HepG2 (cell line): Measurements from ENCODE around the gene SLC5A10. TPM values are rescaled to one million over a fixed set of nuclear protein-coding genes. Genes with fewer than 3 reads are reported as not detected.

Experiments used
- ATAC-seq: fragments of 200-7000 bp; cut with Tn5 transposase; 3 replicates; pipeline ENCODE4 v1.9.1; 2020; ENCODE audit warnings: mild to moderate bottlenecking, moderate library complexity
- BruUV-seq: library from RNA; stranded (reverse); fragments of 400-500 nt; replicated peaks from 2 replicates; lab custom pipeline; 2021; lab: Mats Ljungman, UMichigan
- CTCF ChIA-PET: fragments of 300-600 bp; formaldehyde crosslinking; extraction: SDS; loops from one replicate; lab custom pipeline; 2021; ENCODE audit warnings: low total read pairs, inconsistent platforms, low intra/inter-chr PET ratio; lab: Yijun Ruan, JAX
- POLR2A ChIA-PET: fragments of 350-600 bp; sonication (Branson Sonifier 250); formaldehyde crosslinking; loops from one replicate; lab custom pipeline; 2020; ENCODE audit warnings: antibody characterized with exemption, inconsistent platforms; lab: Yijun Ruan, JAX
- DNase-seq: peaks from one replicate; pipeline ENCODE4 v3.0.0-alpha.2; 2015; ENCODE audit warnings: low spot score
- FAIRE-seq: peaks from 3 replicates; lab custom pipeline; 2011; peaks lifted over from hg19 to GRCh38; lab: Jason Lieb, UNC
- H2AFZ ChIP-seq: one replicate; pipeline ENCODE4 v1.6.1; 2011; ENCODE audit warnings: low read length, inconsistent platforms
- H3K27ac ChIP-seq: fragments of 300-600 bp; 3 replicates; pipeline ENCODE4 v1.8.0; 2011; ENCODE audit warnings: mixed run types, mild to moderate bottlenecking, mixed read lengths, low read length, inconsistent platforms; ENCODE audit not compliant: insufficient read depth; ENCODE audit errors: extremely low read length
- H3K27me3 ChIP-seq, 2 experiments: fragments of 200-600 bp in 1 of 2; 2 replicates in 1 of 2; 3 replicates in 1 of 2; pipeline versions ENCODE4 v1.6.0 to v1.8.0; 2011; ENCODE audit warnings: low read length in 2 of 2, mild to moderate bottlenecking in 2 of 2, moderate library complexity in 2 of 2, inconsistent platforms in 1 of 2; ENCODE audit not compliant: insufficient read depth in 2 of 2, control insufficient read depth in 1 of 2
- H3K36me3 ChIP-seq, 2 experiments: fragments of 200-600 bp in 1 of 2; replicated peaks in 1 of 2; 2 replicates in 1 of 2; 3 replicates in 1 of 2; pipeline versions ENCODE4 v1.5.1 to v1.8.0; 2011; ENCODE audit warnings: low read length in 2 of 2, inconsistent platforms in 1 of 2; ENCODE audit not compliant: insufficient read depth in 2 of 2, control insufficient read depth in 1 of 2
- H3K4me1 ChIP-seq: 2 replicates; pipeline ENCODE4 v1.5.1; 2012; ENCODE audit warnings: low read length, inconsistent platforms; ENCODE audit not compliant: insufficient read depth
- H3K4me2 ChIP-seq: 2 replicates; pipeline ENCODE4 v1.6.0; 2011; ENCODE audit warnings: low read depth, low read length, inconsistent platforms
- H3K4me3 ChIP-seq, 3 experiments: fragments of 200-600 bp in 1 of 3; sonication (generic), shearing (Covaris generic) in 1 of 3; replicated peaks in 1 of 3; 2 replicates each; pipeline ENCODE4 v1.5.1; 2011 to 2016; ENCODE audit warnings: low read length in 3 of 3, inconsistent platforms in 2 of 3, low read depth in 2 of 3, mild to moderate bottlenecking in 2 of 3, control low read depth in 1 of 3, mixed read lengths in 1 of 3; ENCODE audit not compliant: insufficient read depth in 1 of 3
- H3K79me2 ChIP-seq: one replicate; pipeline ENCODE4 v1.6.1; 2011; ENCODE audit warnings: low read length, inconsistent platforms; ENCODE audit not compliant: insufficient read depth
- H3K9ac ChIP-seq: 2 replicates; pipeline ENCODE4 v1.6.0; 2011; ENCODE audit warnings: mild to moderate bottlenecking, low read depth, low read length, inconsistent platforms; ENCODE audit not compliant: insufficient read depth
- H3K9me3 ChIP-seq: 2 replicates; pipeline ENCODE4 v1.5.1; 2012; ENCODE audit warnings: mild to moderate bottlenecking, low read length
- H4K20me1 ChIP-seq: 2 replicates; pipeline ENCODE4 v1.6.0; 2011; ENCODE audit warnings: inconsistent platforms, mild to moderate bottlenecking, low read length, moderate library complexity; ENCODE audit not compliant: insufficient read depth
- AGO2 ChIP-seq: fragments of 200-400 bp; formaldehyde crosslinking; optimal IDR thresholded peaks from 2 replicates; pipeline ENCODE3; 2017; ENCODE audit warnings: mild to moderate bottlenecking, low read depth, low read length, moderate library complexity
- MIER2 ChIP-seq: IDR thresholded peaks from 2 replicates; pipeline ENCODE4 v1.6.1; 2016; ENCODE audit warnings: missing biosample characterization, missing genetic modification reagents
- NCOR1 ChIP-seq: fragments of 200-600 bp; sonication (generic); IDR thresholded peaks from 2 replicates; pipeline ENCODE4 v1.7.0; 2017; ENCODE audit warnings: antibody characterized with exemption, low read length, borderline replicate concordance
- SALL1 ChIP-seq: sonication (generic); formaldehyde crosslinking; IDR thresholded peaks from 2 replicates; pipeline ENCODE4 v1.8.0; 2022; ENCODE audit warnings: mild to moderate bottlenecking, missing genetic modification reagents
- YEATS2 ChIP-seq: sonication (generic); formaldehyde crosslinking; IDR thresholded peaks from 2 replicates; pipeline ENCODE4 v1.4.0; 2020; ENCODE audit warnings: missing genetic modification reagents, borderline replicate concordance
- ZNF768 ChIP-seq: sonication (generic); formaldehyde crosslinking; IDR thresholded peaks from 2 replicates; pipeline ENCODE4 v1.4.0; 2020; ENCODE audit warnings: missing genetic modification reagents
- WGBS: methylation state at CpG from one replicate; pipeline ENCODE4 v1.1.6; 2017; ENCODE audit warnings: low lambda C conversion rate; 5-methylcytosine and 5-hydroxymethylcytosine counted together
- in situ Hi-C: cut with HindIII; loops from 2 replicates; pipeline ENCODE4 v1.10.0; 2017; ENCODE audit warnings: low pct_unique_long_range_greater_than_20kb; ENCODE audit not compliant: extremely low pct_ligation_motif_present
- intact Hi-C: fragments of 100-400 bp; cut with micrococcal nuclease; formaldehyde crosslinking; loops from one replicate; pipeline ENCODE4 v1.10.0; 2022; ENCODE audit not compliant: unreplicated experiment
- polyA plus RNA-seq, 8 experiments: library from polyadenylated mRNA; depleted of rRNA in 3 of 8; stranded (reverse) in 7 of 8; unstranded in 1 of 8; fragments of >200 nt; fragmentation: Illumina TruSeq in 4 of 8; extraction: Trizol in 4 of 8; gene quantifications; 2 replicates each; pipeline versions ENCODE4 v1.2.1 to v1.2.3, GENCODE V29; 2011 to 2016; ENCODE audit warnings: low read depth in 4 of 8, missing spikeins in 1 of 8, mixed read lengths in 1 of 8; ENCODE audit not compliant: insufficient read depth in 1 of 8
- total RNA-seq, 5 experiments: library from RNA; depleted of rRNA; stranded (reverse); fragments of >200 nt; fragmentation: Illumina TruSeq; extraction: Trizol; gene quantifications; 2 replicates each; pipeline ENCODE4 v1.2.3, GENCODE V29; 2016; ENCODE audit warnings: low read depth in 1 of 5

SLC5A10 gene
- total and polyA plus RNA-seq, 2 of the 13 experiments (the other 11 are each of a cell fraction or from before 2014, with no cell fraction given), result 0.05 TPM; not detected in 1

- no peak overlapping the region for H3K4me2 ChIP-seq
- no peak for DNase-seq
- no peak overlapping the region for H3K4me3 ChIP-seq
- no peak for FAIRE-seq
- ATAC-seq, result no peak
- H3K4me1 ChIP-seq, result peaks cover 53% of the 10 kb centered on the region
- no TSS peak for BruUV-seq
- intact Hi-C loops, result no loop called here
- in situ Hi-C loops, result no loop called here
- no peaks in the 10 kb centered on the region for H3K9me3 ChIP-seq
- H3K9ac ChIP-seq, result no peak overlapping the region
- no peaks in the 10 kb centered on the region for H3K79me2 ChIP-seq
- POLR2A ChIA-PET, result no interaction called here
- peaks cover 16 to 57% of the 10 kb centered on the region in 2 experiments for H3K36me3 ChIP-seq
- WGBS, result 95% methylated on average over 15 of the region's 21 CpGs
- TF ChIP-seq NCOR1, result no peak
- TF ChIP-seq AGO2, result peak; percentile 17
- no peak overlapping the region for H2AFZ ChIP-seq
- H4K20me1 ChIP-seq, result no peaks in the 10 kb centered on the region
- H3K27ac ChIP-seq, result no peak overlapping the region
- H3K27me3 ChIP-seq, result no peaks in the 10 kb centered on the region
- CTCF ChIA-PET, result no interaction called here
Measured at GRCh38 chr17:18986541-18987229, 34.7 kb downstream of the SLC5A10 start.

- peak overlapping the region; percentile 84 for H3K27ac ChIP-seq
- peaks cover 48% of the 10 kb centered on the region for H3K4me1 ChIP-seq
- ATAC-seq, result no peak
- ChIA-PET CTCF (no interaction called here), POLR2A (interaction anchor here (2.4 kb wide), 1 partner anchor 17 kb away, joined by 27 read pairs; the partner anchor contains the start of gene FAM83G)
- TSS peak; percentile 21 for BruUV-seq
- in situ Hi-C loops (no loop called here), intact Hi-C loops (no loop called here)
- H3K9ac ChIP-seq, result no peak overlapping the region
- no peak for TF ChIP-seq SALL1 (CRISPR knock-in tag)
- no peak for TF ChIP-seq YEATS2 (CRISPR knock-in tag)
- peak; percentile 89 for TF ChIP-seq ZNF768
- no peak for TF ChIP-seq MIER2 (CRISPR knock-in tag)
- no peak for FAIRE-seq
- no peaks in the 10 kb centered on the region for H3K79me2 ChIP-seq
- H2AFZ ChIP-seq, result no peak overlapping the region
- peaks cover 16 to 62% of the 10 kb centered on the region in 2 experiments for H3K36me3 ChIP-seq
- no peak for DNase-seq
- H3K4me2 ChIP-seq, result no peak overlapping the region
- no peaks in the 10 kb centered on the region for H3K27me3 ChIP-seq
- no peaks in the 10 kb centered on the region for H3K9me3 ChIP-seq
- no peak overlapping the region for H3K4me3 ChIP-seq
- WGBS, result 97% methylated on average over 9 of the region's 9 CpGs
- no peaks in the 10 kb centered on the region for H4K20me1 ChIP-seq
Measured at GRCh38 chr17:18987230-18987610, 35.3 kb downstream of the SLC5A10 start.
